SK-N-MC (cell line): Measurements from ENCODE around the gene CAPN13.

ENCODE experiments used
- EZH2 ChIP-seq: fragments of 200-600 bp; sonication (generic); IDR thresholded peaks from one replicate; pipeline ENCODE4 v1.6.1; 2017; ENCODE audit warnings: antibody characterized with exemption
- POLR2AphosphoS5 ChIP-seq: IDR thresholded peaks from 2 replicates; pipeline ENCODE4 v1.6.1; 2012; ENCODE audit warnings: mild to moderate bottlenecking, low read depth, low read length, borderline replicate concordance

DNA sequence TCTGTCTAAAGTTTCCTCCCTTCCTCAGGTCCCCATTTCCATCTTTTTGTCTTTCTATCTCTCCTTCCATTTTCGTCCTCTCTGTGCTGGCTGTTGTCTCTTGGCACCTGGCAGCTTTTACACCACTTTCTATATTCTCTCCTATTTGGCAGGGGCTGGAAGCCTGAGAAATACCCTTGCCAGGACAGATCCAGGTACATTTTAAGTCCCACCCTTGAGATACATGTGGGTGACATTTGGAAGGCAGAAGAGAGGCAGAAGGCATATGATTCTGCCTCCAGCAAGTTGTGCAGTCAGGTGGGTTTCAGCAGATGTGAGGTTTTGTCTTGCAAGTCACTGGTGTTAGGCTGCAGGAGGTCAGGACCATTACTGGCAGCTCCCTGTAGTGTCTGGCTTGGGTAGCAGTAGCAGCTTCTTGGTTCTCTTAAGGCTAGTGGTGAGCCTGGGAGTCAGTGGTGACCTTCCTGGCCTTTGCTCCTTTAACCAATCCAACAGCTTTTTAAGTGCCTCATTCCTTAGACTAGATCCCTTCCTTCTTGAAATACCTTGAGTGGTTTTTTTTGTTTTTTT is 90.1 kb downstream of the CAPN13 start:
- TF ChIP-seq EZH2 (no peak), POLR2AphosphoS5 (no peak)
